ENCODE data around the gene FTO.

The FTO gene

DNA sequence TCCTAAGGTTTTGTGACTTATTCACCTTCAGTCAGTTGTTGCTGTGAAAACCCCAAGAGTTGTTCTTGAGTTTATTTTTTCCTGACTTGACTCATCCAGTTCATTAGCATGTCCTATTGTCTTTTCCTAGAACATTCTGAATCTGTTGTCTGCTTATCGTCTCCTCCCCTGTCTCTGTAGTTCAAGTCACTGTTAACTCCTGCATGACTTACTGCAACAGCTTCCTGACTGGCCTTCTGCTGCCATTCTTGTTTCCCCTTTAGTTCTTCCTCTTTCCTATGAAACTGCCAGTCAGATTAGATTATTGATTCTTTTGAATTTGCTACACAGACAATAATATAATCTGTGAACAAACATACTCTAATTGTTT lies 161.5 kb downstream of the FTO start:
- TF ChIP-seq, protein P1, sequence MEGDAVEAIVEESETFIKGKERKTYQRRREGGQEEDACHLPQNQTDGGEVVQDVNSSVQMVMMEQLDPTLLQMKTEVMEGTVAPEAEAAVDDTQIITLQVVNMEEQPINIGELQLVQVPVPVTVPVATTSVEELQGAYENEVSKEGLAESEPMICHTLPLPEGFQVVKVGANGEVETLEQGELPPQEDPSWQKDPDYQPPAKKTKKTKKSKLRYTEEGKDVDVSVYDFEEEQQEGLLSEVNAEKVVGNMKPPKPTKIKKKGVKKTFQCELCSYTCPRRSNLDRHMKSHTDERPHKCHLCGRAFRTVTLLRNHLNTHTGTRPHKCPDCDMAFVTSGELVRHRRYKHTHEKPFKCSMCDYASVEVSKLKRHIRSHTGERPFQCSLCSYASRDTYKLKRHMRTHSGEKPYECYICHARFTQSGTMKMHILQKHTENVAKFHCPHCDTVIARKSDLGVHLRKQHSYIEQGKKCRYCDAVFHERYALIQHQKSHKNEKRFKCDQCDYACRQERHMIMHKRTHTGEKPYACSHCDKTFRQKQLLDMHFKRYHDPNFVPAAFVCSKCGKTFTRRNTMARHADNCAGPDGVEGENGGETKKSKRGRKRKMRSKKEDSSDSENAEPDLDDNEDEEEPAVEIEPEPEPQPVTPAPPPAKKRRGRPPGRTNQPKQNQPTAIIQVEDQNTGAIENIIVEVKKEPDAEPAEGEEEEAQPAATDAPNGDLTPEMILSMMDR (IDR thresholded peaks at IDR 0.05; ENCODE audit: borderline replicate concordance, insufficient read depth, low read depth, low read length), result no peak
- H3K4me3 ChIP-seq (ENCODE audit: low read depth, low read length), result no peak overlapping the region

DNA sequence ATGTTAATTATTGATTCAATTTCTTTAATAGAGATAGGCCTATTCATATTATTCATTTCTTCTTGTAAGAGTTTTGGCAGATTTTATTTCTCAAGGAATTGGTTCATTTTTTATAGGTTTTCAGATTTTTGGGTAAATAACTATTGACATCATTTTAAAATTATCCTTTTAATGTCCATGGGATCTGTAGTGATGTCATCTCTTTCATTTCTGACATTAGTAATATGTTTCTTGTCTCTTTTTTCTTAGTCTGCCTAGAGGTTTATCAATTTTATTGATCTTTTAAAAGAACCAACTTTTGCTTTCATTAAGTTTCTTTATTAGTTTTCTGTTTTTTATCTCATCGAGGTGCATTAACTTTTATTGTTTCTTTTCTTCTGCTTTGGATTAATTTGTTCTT lies 162.6 kb downstream of the FTO start:
- TF ChIP-seq, protein P1 (IDR thresholded peaks at IDR 0.05; ENCODE audit: borderline replicate concordance, insufficient read depth, low read depth, low read length), result no peak
- H3K4me3 ChIP-seq (ENCODE audit: low read depth, low read length), result no peak overlapping the region

DNA sequence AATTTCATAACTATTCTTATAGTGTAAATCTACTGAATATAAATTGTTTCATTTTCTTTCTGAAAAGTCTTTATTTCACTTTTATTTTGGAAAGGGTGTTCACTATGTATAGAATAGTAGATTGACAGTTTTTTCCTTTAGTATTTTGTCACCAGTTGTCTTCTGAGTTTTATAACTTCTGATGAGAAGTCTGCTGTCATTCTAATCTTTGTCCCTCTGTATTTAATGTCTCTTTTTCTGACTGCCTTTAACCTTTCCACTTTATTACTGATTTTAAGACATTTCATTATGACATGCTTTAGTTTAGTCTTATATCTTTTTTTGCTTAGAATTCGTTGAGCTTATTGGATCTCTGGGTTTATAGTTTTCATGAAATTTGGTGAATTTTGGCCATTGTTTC lies 166.9 kb downstream of the FTO start:
- TF ChIP-seq, protein P1 (IDR thresholded peaks at IDR 0.05; ENCODE audit: borderline replicate concordance, insufficient read depth, low read depth, low read length), result no peak
- H3K4me3 ChIP-seq (ENCODE audit: low read depth, low read length), result no peak overlapping the region

DNA sequence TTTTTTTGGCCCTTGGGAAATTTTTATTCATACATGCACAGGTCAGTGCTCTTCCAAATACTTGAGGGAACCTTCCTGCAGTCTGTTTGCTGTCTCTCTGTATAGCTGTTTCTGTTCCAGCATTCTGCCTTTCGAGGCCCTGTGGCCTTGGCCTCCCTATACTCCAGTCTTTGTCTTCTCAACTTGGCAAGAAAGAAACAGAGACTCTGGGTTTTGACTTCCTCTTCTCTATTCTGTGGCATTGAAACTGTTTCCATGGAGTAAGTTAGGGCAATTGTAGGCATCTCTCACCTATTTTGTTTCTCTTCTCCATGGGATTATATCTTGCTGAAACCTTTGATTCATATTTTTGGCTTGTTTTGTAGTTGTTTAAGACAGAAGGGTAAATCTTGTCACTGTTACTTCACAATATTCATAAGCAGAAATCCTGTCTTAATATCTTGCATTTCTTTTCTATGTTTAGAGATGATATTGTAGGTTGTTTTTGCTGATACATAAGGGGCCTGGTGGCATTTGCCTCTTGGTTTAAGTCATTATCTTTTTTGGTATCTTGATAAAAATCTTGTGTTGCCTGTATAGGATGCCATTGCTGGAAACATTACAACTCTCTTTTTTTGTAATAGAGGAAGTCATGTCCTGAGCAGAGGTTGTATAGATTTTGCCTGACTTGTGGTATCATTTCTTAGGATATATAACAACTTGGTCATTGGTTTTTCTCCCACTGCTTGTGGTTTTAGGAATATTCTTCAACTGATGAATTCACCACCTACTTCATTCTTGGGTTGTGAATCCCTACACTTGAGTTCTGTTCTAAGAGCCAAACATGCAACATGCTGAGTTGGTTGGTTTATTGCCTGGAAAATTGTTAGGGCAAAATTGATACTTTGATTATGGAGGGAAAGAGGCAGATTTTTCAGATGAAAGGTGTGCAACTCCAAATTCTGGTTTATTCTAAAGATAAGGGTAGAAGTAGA lies 168.6 kb downstream of the FTO start:
- TF ChIP-seq, protein P1 (IDR thresholded peaks at IDR 0.05; ENCODE audit: borderline replicate concordance, insufficient read depth, low read depth, low read length), result no peak
- H3K4me3 ChIP-seq (ENCODE audit: low read depth, low read length), result no peak overlapping the region

DNA sequence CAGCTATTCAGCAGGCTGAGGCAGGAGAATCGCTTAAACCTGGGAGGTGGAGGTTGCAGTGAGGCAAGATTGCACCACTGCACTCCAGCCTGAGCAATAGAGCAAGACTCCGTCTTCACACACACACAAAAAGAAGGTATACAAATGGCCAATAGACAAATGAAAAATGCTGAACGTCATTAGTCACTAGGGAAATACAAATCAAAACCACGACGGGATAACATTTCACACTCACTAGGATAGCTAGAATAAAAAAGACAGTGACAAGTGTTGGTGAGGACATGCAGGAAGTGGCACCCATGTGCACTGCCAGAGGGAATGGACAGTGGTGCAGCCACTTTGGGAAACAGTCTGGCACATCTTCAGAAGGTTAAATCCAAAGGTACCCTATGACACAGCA lies 172.9 kb downstream of the FTO start:
- no peak overlapping the region for H3K4me3 ChIP-seq (ENCODE audit: low read depth, low read length)
- TF ChIP-seq, protein P1 (IDR thresholded peaks at IDR 0.05; ENCODE audit: borderline replicate concordance, insufficient read depth, low read depth, low read length), result no peak

DNA sequence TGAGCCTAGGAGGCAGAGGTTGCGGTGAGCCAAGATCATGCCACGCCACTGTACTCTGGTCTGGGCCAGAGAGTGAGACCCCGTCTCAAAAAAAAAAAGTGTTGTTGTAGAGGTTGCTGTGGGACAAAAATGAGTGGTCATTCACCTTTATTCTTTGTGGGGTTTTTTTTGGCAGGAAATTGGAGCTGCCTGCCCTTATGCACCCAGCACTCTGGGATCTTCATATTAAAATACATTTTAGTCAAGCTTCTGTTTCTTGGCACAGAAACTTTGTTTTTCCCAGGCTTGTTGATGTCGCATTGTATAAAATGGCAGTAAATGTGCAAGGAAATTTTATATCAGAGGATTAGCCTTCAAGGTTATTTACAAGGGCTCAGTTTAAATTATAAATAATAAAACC lies 174.3 kb downstream of the FTO start:
- H3K4me3 ChIP-seq (ENCODE audit: low read depth, low read length), result no peak overlapping the region
- TF ChIP-seq, protein P1 (IDR thresholded peaks at IDR 0.05; ENCODE audit: borderline replicate concordance, insufficient read depth, low read depth, low read length), result no peak

DNA sequence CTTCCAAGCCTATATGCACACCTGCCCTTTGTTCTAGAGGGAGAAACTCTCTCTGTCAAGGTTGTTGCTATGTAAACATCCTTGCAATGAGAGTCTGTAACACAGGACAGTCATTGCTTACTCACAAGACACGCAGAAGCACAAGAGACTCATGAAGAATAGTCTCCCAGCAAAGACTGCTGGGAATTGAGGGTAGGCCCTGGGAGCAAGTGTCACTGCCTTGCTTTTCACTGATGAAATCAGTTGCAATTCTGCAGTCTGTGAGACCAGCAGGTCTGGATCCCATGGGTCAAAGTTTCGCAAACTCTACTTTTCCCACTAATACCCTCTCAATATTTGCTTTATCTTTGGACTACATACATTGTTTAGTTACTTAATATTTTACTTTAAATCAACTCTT lies 177.4 kb downstream of the FTO start:
- no peak overlapping the region for H3K4me3 ChIP-seq (ENCODE audit: low read depth, low read length)
- TF ChIP-seq, protein P1 (IDR thresholded peaks at IDR 0.05; ENCODE audit: borderline replicate concordance, insufficient read depth, low read depth, low read length), result no peak

Data from GM12875 (cell line).